GM21526 (cell line): ENCODE data around the gene ATF7IP.
"Not testable (repeated sequence)": the region's sequence is repeated elsewhere in the genome, so short reads cannot be mapped to it uniquely, and the experiment has no call there.

Experiments
- ATAC-seq: cut with Tn5 transposase; IDR thresholded peaks from one replicate; pipeline ENCODE4 v1.9.1; 2021; ENCODE audit warnings: moderate library complexity; ENCODE audit not compliant: unreplicated experiment, low FRiP score

The ATF7IP gene

GRCh38 chr12:14405407-14405806, 39.9 kb downstream of the ATF7IP start:
- ATAC-seq: not testable (repeated sequence)

GRCh38 chr12:14408208-14408607, 42.7 kb downstream of the ATF7IP start:
- no peak for ATAC-seq

- no peak for ATAC-seq
Measured at GRCh38 chr12:14410177-14410576, 44.7 kb downstream of the ATF7IP start.

- ATAC-seq: no peak
Measured at GRCh38 chr12:14410841-14411569, 45.5 kb downstream of the ATF7IP start.

- no peak for ATAC-seq
Measured at GRCh38 chr12:14416658-14417057, 51.2 kb downstream of the ATF7IP start.

GRCh38 chr12:14417715-14418114, 52.2 kb downstream of the ATF7IP start:
- ATAC-seq: no peak

GRCh38 chr12:14418451-14418890, 53.0 kb downstream of the ATF7IP start:
- no peak for ATAC-seq

GRCh38 chr12:14422516-14423230, 57.2 kb downstream of the ATF7IP start:
- no peak for ATAC-seq

GRCh38 chr12:14424545-14424944, 59.1 kb downstream of the ATF7IP start:
- no peak for ATAC-seq

- no peak for ATAC-seq
Measured at GRCh38 chr12:14426792-14427191, 61.3 kb downstream of the ATF7IP start.

- no peak for ATAC-seq
Measured at GRCh38 chr12:14427929-14428328, 62.4 kb downstream of the ATF7IP start.

GRCh38 chr12:14430394-14430986, 65.0 kb downstream of the ATF7IP start:
- ATAC-seq: no peak

- no peak for ATAC-seq
Measured at GRCh38 chr12:14431975-14432374, 66.5 kb downstream of the ATF7IP start.

- no peak for ATAC-seq
Measured at GRCh38 chr12:14435627-14436026, 70.1 kb downstream of the ATF7IP start.

GRCh38 chr12:14442221-14442881, 76.9 kb downstream of the ATF7IP start:
- ATAC-seq: no peak

GRCh38 chr12:14443531-14443930, 78.0 kb downstream of the ATF7IP start:
- no peak for ATAC-seq

GRCh38 chr12:14450479-14450878, 85.0 kb downstream of the ATF7IP start:
- ATAC-seq: no peak

- no peak for ATAC-seq
Measured at GRCh38 chr12:14452336-14452735, 86.9 kb downstream of the ATF7IP start.

- no peak for ATAC-seq
Measured at GRCh38 chr12:14452865-14453264, 87.4 kb downstream of the ATF7IP start.

GRCh38 chr12:14454098-14454907, 88.8 kb downstream of the ATF7IP start:
- peak; percentile 75 for ATAC-seq
